Transverse colon (tissue), 4 donors: ENCODE results near the gene DNAI2.

Experiments used
- EP300 ChIP-seq: sonication (generic); formaldehyde crosslinking; IDR thresholded peaks from one replicate; pipeline ENCODE4 v1.6.1; 2017; ENCODE audit warnings: antibody characterized with exemption, low read depth
- POLR2AphosphoS5 ChIP-seq, 3 donors: sonication (generic); formaldehyde crosslinking; IDR thresholded peaks; one replicate each; pipeline ENCODE4 v1.6.1; 2016; ENCODE audit warnings: antibody characterized with exemption in 3 of 3
- TF ChIP-seq, protein P1 (sequence below), 5 experiments: fragments of 200-600 bp in 3 of 5; fragments of 450-650 bp in 2 of 5; sonication (generic) in 3 of 5; IDR thresholded peaks; 1 replicate in 2 of 5; 2 replicates in 3 of 5; pipeline ENCODE4 v1.5.1; 2016 to 2017; ENCODE audit warnings: antibody characterized with exemption in 5 of 5, inconsistent platforms in 3 of 5, mild to moderate bottlenecking in 2 of 5, moderate library complexity in 1 of 5

DNA sequence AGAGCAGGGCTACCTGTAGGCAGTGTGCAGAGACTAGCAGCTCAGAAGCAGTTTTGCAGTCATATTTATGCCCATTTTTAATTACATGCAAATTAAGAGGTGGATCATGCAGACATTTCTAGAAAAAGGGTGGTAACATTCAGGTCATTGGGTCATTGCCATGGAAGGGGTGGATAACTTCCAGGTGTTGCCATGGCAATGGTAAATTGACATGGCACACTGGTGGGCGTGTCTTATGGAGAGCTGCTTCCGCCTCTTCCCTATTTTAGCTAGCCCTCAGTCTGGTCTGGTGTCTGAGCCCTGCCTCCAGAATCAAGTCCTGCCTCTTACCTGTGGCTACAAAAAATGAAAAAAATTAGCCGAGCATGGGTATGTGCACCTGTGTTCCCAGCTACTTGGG lies 2.8 kb upstream of the DNAI2 start:
- TF ChIP-seq, protein P1, sequence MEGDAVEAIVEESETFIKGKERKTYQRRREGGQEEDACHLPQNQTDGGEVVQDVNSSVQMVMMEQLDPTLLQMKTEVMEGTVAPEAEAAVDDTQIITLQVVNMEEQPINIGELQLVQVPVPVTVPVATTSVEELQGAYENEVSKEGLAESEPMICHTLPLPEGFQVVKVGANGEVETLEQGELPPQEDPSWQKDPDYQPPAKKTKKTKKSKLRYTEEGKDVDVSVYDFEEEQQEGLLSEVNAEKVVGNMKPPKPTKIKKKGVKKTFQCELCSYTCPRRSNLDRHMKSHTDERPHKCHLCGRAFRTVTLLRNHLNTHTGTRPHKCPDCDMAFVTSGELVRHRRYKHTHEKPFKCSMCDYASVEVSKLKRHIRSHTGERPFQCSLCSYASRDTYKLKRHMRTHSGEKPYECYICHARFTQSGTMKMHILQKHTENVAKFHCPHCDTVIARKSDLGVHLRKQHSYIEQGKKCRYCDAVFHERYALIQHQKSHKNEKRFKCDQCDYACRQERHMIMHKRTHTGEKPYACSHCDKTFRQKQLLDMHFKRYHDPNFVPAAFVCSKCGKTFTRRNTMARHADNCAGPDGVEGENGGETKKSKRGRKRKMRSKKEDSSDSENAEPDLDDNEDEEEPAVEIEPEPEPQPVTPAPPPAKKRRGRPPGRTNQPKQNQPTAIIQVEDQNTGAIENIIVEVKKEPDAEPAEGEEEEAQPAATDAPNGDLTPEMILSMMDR (IDR thresholded peaks at IDR 0.05), result no peak
- no peak for TF ChIP-seq EP300
- TF ChIP-seq POLR2AphosphoS5 (IDR thresholded peaks at IDR 0.05), result no peak
